Mesothelial cell of epicardium (in vitro differentiated cells): ENCODE measurements around the gene JOSD2. TPM values are rescaled to one million over a fixed set of nuclear protein-coding genes. Genes with fewer than 3 reads are reported as not detected.

ENCODE experiments used
- DNase-seq, 2 experiments: peaks; one replicate each; pipeline ENCODE4 v3.0.0; 2021; ENCODE audit warnings: low spot score in 2 of 2; ENCODE audit not compliant: unreplicated experiment in 2 of 2
- H3K27ac Mint-ChIP-seq: 2 replicates; pipeline ENCODE4 v1.8.0; 2021; ENCODE audit warnings: mixed read lengths
- H3K27me3 Mint-ChIP-seq: 2 replicates; pipeline ENCODE4 v1.8.0; 2021; ENCODE audit warnings: low read depth, mixed read lengths
- H3K36me3 Mint-ChIP-seq: 2 replicates; pipeline ENCODE4 v1.8.0; 2021; ENCODE audit warnings: mixed read lengths
- H3K4me1 Mint-ChIP-seq: 2 replicates; pipeline ENCODE4 v1.8.0; 2021; ENCODE audit warnings: mixed read lengths
- H3K4me3 Mint-ChIP-seq: 2 replicates; pipeline ENCODE4 v1.8.0; 2021; ENCODE audit warnings: mild to moderate bottlenecking, moderate library complexity, mixed read lengths
- H3K9me3 Mint-ChIP-seq: 2 replicates; pipeline ENCODE4 v1.8.0; 2021; ENCODE audit warnings: mixed read lengths
- total RNA-seq: library from RNA; stranded (reverse); gene quantifications from 3 replicates; pipeline ENCODE4 v1.2.1, GENCODE V29; 2021
- TF ChIP-seq, protein P1 (sequence below): fragments of 200-600 bp; sonication (generic); IDR thresholded peaks from one replicate; pipeline ENCODE4 v1.5.0; 2021; ENCODE audit warnings: antibody characterized with exemption; ENCODE audit not compliant: unreplicated experiment

JOSD2 gene
- total RNA-seq, 1 donor from 2014 or later, result 17.5 TPM

DNA sequence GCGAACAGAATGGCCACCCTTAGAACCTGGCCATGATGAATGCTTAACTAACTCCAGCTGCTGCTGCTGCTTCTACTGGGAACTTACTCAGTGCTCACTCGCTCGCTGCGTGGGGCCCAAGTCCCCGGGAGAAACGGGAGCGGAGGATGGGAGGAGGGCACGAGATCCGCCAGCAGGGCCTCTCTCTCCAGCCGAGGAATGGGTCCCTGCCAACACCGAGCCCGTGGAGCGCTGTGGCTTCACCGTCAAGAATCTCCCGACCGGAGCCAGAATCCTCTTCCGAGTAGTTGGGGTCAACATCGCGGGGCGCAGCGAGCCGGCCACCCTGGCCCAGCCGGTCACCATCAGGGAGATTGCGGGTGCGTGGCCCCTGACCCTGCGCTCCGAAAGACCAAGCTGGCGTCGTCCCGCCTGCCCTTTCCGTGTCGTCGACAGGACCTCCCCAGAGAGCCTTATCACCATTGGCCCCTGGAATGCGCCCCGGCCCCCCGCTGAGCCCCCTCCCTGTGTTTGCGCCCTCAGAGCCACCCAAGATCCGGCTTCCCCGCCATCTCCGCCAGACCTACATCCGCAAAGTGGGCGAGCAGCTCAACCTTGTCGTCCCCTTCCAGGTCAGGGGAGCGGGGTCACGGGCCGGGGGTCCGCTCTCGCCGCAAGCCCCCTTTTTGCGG is 52.5 kb downstream of the JOSD2 start:
- H3K9me3 Mint-ChIP-seq, result peaks cover 4% of the 10 kb centered on the region
- no peaks in the 10 kb centered on the region for H3K36me3 Mint-ChIP-seq
- no peak overlapping the region for H3K27ac Mint-ChIP-seq
- no peak for DNase-seq
- TF ChIP-seq, protein P1, sequence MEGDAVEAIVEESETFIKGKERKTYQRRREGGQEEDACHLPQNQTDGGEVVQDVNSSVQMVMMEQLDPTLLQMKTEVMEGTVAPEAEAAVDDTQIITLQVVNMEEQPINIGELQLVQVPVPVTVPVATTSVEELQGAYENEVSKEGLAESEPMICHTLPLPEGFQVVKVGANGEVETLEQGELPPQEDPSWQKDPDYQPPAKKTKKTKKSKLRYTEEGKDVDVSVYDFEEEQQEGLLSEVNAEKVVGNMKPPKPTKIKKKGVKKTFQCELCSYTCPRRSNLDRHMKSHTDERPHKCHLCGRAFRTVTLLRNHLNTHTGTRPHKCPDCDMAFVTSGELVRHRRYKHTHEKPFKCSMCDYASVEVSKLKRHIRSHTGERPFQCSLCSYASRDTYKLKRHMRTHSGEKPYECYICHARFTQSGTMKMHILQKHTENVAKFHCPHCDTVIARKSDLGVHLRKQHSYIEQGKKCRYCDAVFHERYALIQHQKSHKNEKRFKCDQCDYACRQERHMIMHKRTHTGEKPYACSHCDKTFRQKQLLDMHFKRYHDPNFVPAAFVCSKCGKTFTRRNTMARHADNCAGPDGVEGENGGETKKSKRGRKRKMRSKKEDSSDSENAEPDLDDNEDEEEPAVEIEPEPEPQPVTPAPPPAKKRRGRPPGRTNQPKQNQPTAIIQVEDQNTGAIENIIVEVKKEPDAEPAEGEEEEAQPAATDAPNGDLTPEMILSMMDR, result no peak
- H3K4me3 Mint-ChIP-seq, result no peak overlapping the region
- H3K4me1 Mint-ChIP-seq, result peaks cover 10% of the 10 kb centered on the region
- peaks cover 2% of the 10 kb centered on the region for H3K27me3 Mint-ChIP-seq

DNA sequence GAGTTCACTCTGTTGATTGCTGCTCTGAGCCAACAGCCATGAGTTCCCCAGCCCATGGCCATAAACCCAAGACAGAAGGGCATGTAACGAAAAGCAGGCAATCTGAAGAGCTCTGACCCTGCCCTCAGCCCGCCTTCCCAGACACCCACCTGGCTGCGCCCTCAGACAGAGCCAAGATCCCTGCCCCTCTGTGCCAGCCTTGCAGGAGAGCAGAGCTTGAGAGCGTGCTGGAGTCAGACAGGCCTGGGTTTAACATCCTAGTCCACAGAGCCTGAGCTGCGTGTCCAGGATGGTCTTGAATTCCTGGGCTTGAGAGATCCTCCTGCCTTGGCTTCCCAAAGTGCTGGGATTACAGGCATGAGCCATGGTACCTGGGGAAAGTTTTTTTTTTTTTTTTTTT is 53.7 kb downstream of the JOSD2 start:
- no peak for DNase-seq
- H3K27me3 Mint-ChIP-seq, result peaks cover 2% of the 10 kb centered on the region
- H3K4me1 Mint-ChIP-seq, result peaks cover 10% of the 10 kb centered on the region
- H3K4me3 Mint-ChIP-seq, result no peak overlapping the region
- TF ChIP-seq, protein P1, result no peak
- peaks cover 4% of the 10 kb centered on the region for H3K9me3 Mint-ChIP-seq
- no peaks in the 10 kb centered on the region for H3K36me3 Mint-ChIP-seq
- H3K27ac Mint-ChIP-seq, result no peak overlapping the region

Other genes starting within 250 kb of the JOSD2 start
- 53.4 to 57.7 TPM (median 54.4 TPM) in 3 replicates for gene KCNC3, start 181.8 kb downstream of the JOSD2 start, total RNA-seq
- gene NAPSA, start 145.6 kb downstream of the JOSD2 start, total RNA-seq, result 2.4 to 3.5 TPM (median 3.2 TPM) in 3 replicates
- 35.4 to 39.1 TPM (median 37.3 TPM) in 3 replicates for gene NR1H2, start 134.7 kb downstream of the JOSD2 start, total RNA-seq
- gene POLD1, start 126.8 kb downstream of the JOSD2 start, total RNA-seq, result 58.4 to 60.6 TPM (median 60.3 TPM) in 3 replicates
- 0.11 TPM in 1 of 3 replicates, not detected in the others for gene SPIB, start 92.3 kb downstream of the JOSD2 start, total RNA-seq
- gene MYBPC2, start 78.3 kb downstream of the JOSD2 start, total RNA-seq, result 0.89 to 1.9 TPM (median 1.2 TPM) in 3 replicates
- 175 to 181 TPM (median 176 TPM) in 3 replicates for gene EMC10, start 34.7 kb downstream of the JOSD2 start, total RNA-seq
- gene GARIN5A, start 34.3 kb downstream of the JOSD2 start, total RNA-seq, result 10.1 to 12.7 TPM (median 11.5 TPM) in 3 replicates
- gene ASPDH, start 2.7 kb upstream of the JOSD2 start, total RNA-seq, result 0.70 TPM in 1 of 3 replicates, not detected in the others
- 15.2 to 16.9 TPM (median 16.3 TPM) in 3 replicates for gene LRRC4B, start 57.2 kb upstream of the JOSD2 start, total RNA-seq
- gene SYT3, start 128.7 kb upstream of the JOSD2 start, total RNA-seq, result 0.31 to 0.77 TPM (median 0.60 TPM) in 3 replicates
- 3.0 to 5.0 TPM (median 3.5 TPM) in 3 replicates for gene C19orf81, start 138.3 kb upstream of the JOSD2 start, total RNA-seq
- 11.9 to 14.0 TPM (median 13.5 TPM) in 3 replicates for gene SHANK1, start 208.6 kb upstream of the JOSD2 start, total RNA-seq
- 33.0 to 34.4 TPM (median 33.6 TPM) in 3 replicates for gene CLEC11A, start 212.2 kb upstream of the JOSD2 start, total RNA-seq